ENCODE results near the gene RASA2. TPM values are rescaled to one million over a fixed set of nuclear protein-coding genes. Genes with fewer than 3 reads are reported as not detected.

The RASA2 gene
- total RNA-seq, 4 donors from 2014 or later, result 23.2 to 34.1 (median 27.1) TPM

GRCh38 chr3:141487521-141488252 lies 860 bp downstream of the RASA2 start:
- no peak for TF ChIP-seq CTCF (IDR thresholded peaks at IDR 0.05; ENCODE audit: low read depth)

GRCh38 chr3:141489203-141489602 lies 2.4 kb downstream of the RASA2 start:
- no peak for TF ChIP-seq CTCF (IDR thresholded peaks at IDR 0.05; ENCODE audit: low read depth)

- TF ChIP-seq CTCF (IDR thresholded peaks at IDR 0.05; ENCODE audit: low read depth), result no peak
Observed at GRCh38 chr3:141491081-141491480, 4.3 kb downstream of the RASA2 start.

GRCh38 chr3:141491929-141492328 lies 5.1 kb downstream of the RASA2 start:
- no peak for TF ChIP-seq CTCF (IDR thresholded peaks at IDR 0.05; ENCODE audit: low read depth)

GRCh38 chr3:141493184-141493583 lies 6.4 kb downstream of the RASA2 start:
- no peak for TF ChIP-seq CTCF (IDR thresholded peaks at IDR 0.05; ENCODE audit: low read depth)

GRCh38 chr3:141498598-141499223 lies 11.9 kb downstream of the RASA2 start:
- no peak for TF ChIP-seq CTCF (IDR thresholded peaks at IDR 0.05; ENCODE audit: low read depth)

- TF ChIP-seq CTCF (IDR thresholded peaks at IDR 0.05; ENCODE audit: low read depth), result no peak
Observed at GRCh38 chr3:141499284-141499683, 12.5 kb downstream of the RASA2 start.

All from subcutaneous adipose tissue (tissue), 4 donors.